Activated CD8-positive, alpha-beta memory T cell treated with anti-CD3 and anti-CD28 coated beads, Interleukin-2, amount 50 U/mL, for 4 hours (primary cell): ENCODE measurements around the gene AGA.

Source experiments
- DNase-seq: peaks from one replicate; pipeline ENCODE4 v3.0.0-alpha.2; 2020

Gene AGA

GRCh38 chr4:177384856-177385397, 57.3 kb downstream of the AGA start:
- no peak for DNase-seq

- DNase-seq, result no peak
Measured at GRCh38 chr4:177381762-177382310, 60.4 kb downstream of the AGA start.
